ENCODE measurements around the gene KDM1B.

KDM1B gene, protein sequence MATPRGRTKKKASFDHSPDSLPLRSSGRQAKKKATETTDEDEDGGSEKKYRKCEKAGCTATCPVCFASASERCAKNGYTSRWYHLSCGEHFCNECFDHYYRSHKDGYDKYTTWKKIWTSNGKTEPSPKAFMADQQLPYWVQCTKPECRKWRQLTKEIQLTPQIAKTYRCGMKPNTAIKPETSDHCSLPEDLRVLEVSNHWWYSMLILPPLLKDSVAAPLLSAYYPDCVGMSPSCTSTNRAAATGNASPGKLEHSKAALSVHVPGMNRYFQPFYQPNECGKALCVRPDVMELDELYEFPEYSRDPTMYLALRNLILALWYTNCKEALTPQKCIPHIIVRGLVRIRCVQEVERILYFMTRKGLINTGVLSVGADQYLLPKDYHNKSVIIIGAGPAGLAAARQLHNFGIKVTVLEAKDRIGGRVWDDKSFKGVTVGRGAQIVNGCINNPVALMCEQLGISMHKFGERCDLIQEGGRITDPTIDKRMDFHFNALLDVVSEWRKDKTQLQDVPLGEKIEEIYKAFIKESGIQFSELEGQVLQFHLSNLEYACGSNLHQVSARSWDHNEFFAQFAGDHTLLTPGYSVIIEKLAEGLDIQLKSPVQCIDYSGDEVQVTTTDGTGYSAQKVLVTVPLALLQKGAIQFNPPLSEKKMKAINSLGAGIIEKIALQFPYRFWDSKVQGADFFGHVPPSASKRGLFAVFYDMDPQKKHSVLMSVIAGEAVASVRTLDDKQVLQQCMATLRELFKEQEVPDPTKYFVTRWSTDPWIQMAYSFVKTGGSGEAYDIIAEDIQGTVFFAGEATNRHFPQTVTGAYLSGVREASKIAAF

GRCh38 chr6:18155150-18155863, at the start of gene KDM1B:
Gene KDM1B (plus strand): TSS chr6:18155422. CDS start chr6:18159896, 4,474 bp downstream.
- peak; percentile 98 for DNase-seq (ENCODE audit: low spot score)

DNA sequence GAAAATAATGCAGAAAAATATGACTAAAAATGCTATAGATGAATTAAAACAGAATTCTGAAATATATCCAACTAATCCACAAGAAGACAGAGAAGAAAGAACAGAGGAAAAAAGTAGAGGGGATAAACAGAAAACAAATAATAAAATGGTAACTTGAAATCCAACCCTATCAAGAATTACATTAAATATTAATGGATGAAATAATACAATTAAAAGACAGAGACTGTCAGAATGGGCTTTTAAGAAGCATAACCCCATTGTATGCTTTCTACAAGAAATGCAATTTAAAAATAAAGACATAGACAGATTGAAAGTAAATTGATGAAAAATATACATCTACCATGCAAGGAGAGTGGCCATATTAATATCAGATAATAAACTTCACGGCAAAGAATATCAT, 48.2 kb upstream of the KDM1B start:
- no peak for DNase-seq (ENCODE audit: low spot score)

- DNase-seq (ENCODE audit: low spot score): no peak
These were observed 45.1 kb upstream of the KDM1B start for GRCh38 chr6:18110162-18110561.

DNA sequence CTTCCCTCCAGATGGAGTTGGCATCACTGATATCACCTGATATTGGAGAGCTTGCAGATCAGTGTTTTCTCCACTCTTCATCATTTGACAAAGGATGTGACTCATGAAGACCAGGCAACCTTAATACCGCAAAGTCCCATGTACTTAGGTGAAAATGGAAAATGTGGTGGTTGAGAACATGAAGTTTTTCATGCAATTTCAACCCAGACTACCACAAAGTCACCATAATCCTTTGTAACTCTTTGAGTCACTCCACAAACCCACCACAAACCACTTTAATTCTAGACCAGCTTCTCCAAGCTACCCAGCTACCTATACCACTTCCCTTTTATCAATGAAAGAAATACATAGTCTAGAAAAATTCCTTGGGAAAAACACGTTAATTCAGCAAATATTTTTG, 39.9 kb upstream of the KDM1B start:
- no peak for DNase-seq (ENCODE audit: low spot score)

DNA sequence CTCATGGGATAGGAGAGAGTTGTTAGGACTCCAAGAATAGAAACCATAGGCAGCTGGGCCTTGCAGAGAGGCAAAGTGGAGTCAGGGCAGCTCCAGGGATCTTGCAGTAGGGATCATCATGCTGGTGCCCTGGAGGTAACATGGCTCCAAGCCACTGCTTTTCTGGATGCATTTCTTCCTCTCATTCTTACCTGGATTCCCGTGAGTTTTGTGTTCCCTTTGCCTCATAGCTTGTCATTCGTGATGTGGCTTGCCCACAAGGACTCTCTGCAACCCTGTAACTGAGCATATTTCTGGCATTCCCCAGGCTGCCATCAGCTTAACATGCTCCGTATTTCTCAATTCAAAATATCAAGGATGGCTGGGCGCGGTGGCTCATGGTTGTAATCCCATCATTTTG, 38.1 kb upstream of the KDM1B start:
- DNase-seq (ENCODE audit: low spot score): no peak

DNA sequence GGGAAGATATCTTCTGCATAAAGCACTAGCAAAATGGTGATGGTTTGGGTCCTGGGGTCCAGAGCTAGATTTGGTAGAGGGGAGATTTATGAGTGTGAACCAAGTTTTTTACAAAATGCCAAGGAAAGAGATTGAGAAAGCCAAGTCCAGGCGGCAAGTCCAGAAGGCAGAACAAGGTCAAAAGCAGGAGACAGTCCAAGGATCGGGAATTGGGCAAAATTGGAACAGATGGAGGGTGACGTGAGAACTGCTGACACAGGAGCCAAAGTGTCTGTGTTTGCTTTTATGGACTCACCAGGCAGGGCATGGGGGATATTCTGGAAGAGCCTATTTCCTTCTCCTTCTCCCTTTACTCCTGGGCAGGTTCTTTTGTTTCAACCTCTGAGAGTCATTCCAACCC, 36.9 kb upstream of the KDM1B start:
- DNase-seq (ENCODE audit: low spot score): no peak

- DNase-seq (ENCODE audit: low spot score): no peak
These were observed 36.0 kb upstream of the KDM1B start for GRCh38 chr6:18119236-18119635.

- no peak for DNase-seq (ENCODE audit: low spot score)
These were observed 33.6 kb upstream of the KDM1B start for GRCh38 chr6:18121580-18122127.

- DNase-seq (ENCODE audit: low spot score): peak; percentile 77
These were observed 32.8 kb upstream of the KDM1B start, which contains the start of gene NHLRC1 for GRCh38 chr6:18122128-18123093. Gene NHLRC1 (minus strand): TSS chr6:18122677. CDS start chr6:18122606, 71 bp downstream.

DNA sequence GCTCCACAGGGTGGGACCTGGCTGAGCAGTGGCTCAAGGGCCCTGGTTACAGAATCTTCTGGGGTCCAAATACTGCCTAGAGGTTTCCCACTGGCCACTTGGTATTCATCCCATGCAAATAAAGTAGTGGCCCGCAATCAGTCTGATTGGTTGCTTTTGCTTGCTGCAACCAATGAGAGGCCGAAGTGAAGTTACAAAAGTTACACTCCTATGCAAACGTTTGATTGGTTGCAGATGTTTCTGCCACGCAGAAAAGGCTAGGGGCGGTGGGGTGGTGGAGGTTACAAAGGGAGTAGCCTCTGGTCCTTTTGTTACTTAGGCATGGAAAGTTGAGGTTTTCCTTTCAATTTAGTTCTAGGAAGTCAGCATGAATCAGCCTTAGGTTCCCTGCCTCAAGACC, 29.1 kb upstream of the KDM1B start:
- DNase-seq (ENCODE audit: low spot score): no peak

- no peak for DNase-seq (ENCODE audit: low spot score)
These were observed 22.9 kb upstream of the KDM1B start for GRCh38 chr6:18132346-18132745.

DNA sequence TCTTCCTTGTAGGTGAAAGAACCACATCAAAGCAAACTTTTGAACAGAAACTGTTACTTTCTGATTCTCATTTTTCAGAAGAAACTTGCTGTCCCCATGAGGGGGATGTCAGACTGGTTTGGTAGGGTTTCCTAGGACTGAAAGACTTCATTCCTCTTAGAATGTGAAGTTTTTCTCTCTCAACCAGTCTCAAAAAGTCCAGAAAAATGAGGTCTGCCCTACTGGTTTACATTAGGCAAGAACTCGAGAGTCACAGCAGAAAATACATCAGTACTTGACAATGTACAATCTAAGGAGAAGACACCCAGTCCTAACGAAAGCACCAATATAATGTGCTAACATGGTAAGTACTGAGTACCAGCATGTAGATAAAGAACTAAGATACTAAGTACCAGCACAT, 20.1 kb upstream of the KDM1B start:
- no peak for DNase-seq (ENCODE audit: low spot score)

GRCh38 chr6:18136260-18136659, 19.0 kb upstream of the KDM1B start:
- DNase-seq (ENCODE audit: low spot score): no peak

GRCh38 chr6:18138906-18139305, 16.3 kb upstream of the KDM1B start:
- no peak for DNase-seq (ENCODE audit: low spot score)

DNA sequence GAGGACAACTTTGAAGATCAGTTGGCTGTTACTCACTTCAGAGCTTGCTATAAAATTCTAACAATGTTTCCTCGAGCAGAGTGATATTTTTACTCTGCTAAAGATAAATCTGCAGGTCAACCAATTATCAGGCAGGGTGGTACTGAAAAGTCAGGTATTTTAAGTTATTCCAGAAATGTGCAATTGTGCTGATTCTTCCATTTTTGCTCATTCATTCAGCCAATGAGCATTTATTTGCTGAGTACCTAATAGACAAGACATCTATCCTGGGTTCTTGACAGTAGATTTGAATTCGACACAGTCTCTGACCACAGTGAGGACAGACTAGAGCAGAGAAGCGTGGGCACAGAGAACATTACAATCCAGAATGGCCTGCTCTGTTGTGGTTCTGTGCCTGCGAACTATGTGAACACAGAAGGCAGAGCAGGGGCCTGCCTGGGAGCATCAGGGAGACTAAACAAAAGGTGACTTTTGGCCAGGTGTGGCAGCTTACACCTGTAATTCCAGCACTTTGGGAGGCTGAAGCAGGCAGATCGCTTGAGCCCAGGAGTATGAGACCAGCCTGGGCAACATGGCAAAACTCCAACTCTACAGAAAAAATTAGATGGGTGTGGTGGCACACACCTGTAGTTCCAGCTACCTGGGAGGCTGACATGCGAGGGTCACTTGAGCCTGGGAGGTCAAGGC, 15.1 kb upstream of the KDM1B start:
- DNase-seq (ENCODE audit: low spot score): no peak

DNA sequence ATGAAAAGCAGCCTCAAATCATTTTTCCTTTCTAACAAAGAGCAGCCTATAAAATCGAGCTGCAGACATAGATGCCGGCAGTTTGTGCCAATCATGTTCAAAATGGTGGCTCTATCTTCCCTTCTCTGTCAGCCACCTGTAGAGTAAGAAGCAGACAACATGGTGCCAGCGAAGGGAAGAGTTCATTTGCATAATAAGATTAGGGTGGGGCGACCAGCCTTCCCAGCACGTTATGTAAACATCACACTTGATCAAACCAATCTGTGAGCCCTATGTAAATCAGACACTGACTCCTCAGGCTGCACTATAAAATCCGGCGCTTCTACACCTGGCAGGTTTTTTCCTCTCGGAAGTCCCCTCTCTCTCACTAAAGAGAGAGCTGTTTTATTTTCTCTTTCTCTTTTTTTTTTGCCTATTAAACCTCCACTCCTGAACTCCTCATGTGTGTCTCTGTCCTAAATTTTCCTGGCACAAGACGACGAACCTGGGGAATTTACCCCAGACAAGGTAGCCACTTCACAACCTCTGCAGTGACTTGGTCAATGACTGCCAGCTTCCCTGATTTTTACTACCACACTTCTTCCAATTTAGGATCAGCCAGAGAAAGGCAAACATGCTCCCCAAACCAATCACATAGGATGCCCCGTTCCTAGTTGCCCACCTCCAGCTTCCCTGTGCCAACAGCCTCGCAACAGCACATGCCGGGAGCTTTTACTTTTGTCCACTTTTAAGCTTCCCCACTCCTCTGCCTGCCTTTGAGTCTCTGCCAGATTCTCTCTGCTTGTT, 13.2 kb upstream of the KDM1B start:
- DNase-seq (ENCODE audit: low spot score): no peak

DNA sequence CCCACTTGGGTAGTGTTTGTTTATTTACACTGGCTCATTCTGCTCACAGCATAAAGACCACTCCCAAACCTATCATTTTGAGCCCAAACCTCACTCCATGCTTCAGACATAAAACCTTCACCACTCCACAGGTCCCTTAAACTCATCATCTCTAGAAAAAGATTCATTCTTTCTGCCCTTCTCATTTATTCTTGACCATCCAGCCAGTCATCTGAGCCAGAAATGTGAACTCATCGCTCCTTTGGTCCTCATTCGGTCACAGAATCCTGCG, 12.7 kb upstream of the KDM1B start:
- no peak for DNase-seq (ENCODE audit: low spot score)

- no peak for DNase-seq (ENCODE audit: low spot score)
These were observed 8.1 kb upstream of the KDM1B start for GRCh38 chr6:18147160-18147559.

- DNase-seq (ENCODE audit: low spot score): no peak
These were observed 7.6 kb upstream of the KDM1B start for GRCh38 chr6:18147616-18148015.

Data from hematopoietic multipotent progenitor cell treated with erythropoietin and hydrocortisone succinate and interleukin-3 and kit ligand, for 17 days (in vitro differentiated cells).